ENCODE data around the gene SLC18B1. TPM values are rescaled to one million over a fixed set of nuclear protein-coding genes. Genes with fewer than 3 reads are reported as not detected.

The SLC18B1 gene
- polyA plus RNA-seq, 3 donors, result 10.3 to 36.6 (median 24.8) TPM

GRCh38 chr6:132792510-132792909 is 5.9 kb downstream of the SLC18B1 start:
- Histone ChIP-seq H3K4me3 (replicated peaks in 1 of 3; ENCODE audit: low read depth in 2 of 3, low read length in 3 of 3) (no peak overlapping the region), H3K27me3 (ENCODE audit: control insufficient read depth in 2 of 2, insufficient read depth in 2 of 2, low read length in 2 of 2) (no peaks in the 10 kb centered on the region), H3K4me2 (replicated peaks; ENCODE audit: extremely low read depth, low read length, poor library complexity, severe bottlenecking) (no peak overlapping the region), H4K20me1 (ENCODE audit: insufficient read depth, low read length) (no peaks in the 10 kb centered on the region), H3K9me3 (replicated peaks in 1 of 2; ENCODE audit: control insufficient read depth in 1 of 2, insufficient read depth in 1 of 2, low read length in 2 of 2) (no peaks in the 10 kb centered on the region), H3K9ac (ENCODE audit: insufficient read depth, low read length, poor library complexity, severe bottlenecking) (no peak overlapping the region), H3K36me3 (replicated peaks in 1 of 2; ENCODE audit: control insufficient read depth in 1 of 2, insufficient read depth in 2 of 2, low read length in 2 of 2) (no peaks in the 10 kb centered on the region), H3K27ac (ENCODE audit: low read depth in 1 of 2, low read length in 2 of 2) (no peak overlapping the region), H2AFZ (ENCODE audit: insufficient read depth, low read depth, low read length, poor library complexity, severe bottlenecking) (no peak overlapping the region), H3K4me1 (ENCODE audit: control insufficient read depth in 1 of 2, insufficient read depth in 2 of 2, low read length in 2 of 2) (peaks cover 8 to 18% of the 10 kb centered on the region in 2 donors), H3K79me2 (ENCODE audit: insufficient read depth, low read length) (no peaks in the 10 kb centered on the region)
- intact Hi-C loops (cut with micrococcal nuclease), result no loop called here
- peaks cover 11% of the 10 kb centered on the region for H3K4me1 Mint-ChIP-seq
- DNase-seq, result no peak
- TF ChIP-seq, protein P1, sequence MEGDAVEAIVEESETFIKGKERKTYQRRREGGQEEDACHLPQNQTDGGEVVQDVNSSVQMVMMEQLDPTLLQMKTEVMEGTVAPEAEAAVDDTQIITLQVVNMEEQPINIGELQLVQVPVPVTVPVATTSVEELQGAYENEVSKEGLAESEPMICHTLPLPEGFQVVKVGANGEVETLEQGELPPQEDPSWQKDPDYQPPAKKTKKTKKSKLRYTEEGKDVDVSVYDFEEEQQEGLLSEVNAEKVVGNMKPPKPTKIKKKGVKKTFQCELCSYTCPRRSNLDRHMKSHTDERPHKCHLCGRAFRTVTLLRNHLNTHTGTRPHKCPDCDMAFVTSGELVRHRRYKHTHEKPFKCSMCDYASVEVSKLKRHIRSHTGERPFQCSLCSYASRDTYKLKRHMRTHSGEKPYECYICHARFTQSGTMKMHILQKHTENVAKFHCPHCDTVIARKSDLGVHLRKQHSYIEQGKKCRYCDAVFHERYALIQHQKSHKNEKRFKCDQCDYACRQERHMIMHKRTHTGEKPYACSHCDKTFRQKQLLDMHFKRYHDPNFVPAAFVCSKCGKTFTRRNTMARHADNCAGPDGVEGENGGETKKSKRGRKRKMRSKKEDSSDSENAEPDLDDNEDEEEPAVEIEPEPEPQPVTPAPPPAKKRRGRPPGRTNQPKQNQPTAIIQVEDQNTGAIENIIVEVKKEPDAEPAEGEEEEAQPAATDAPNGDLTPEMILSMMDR (IDR thresholded peaks at IDR 0.05), result no peak
- peaks cover 9 to 18% of the 10 kb centered on the region in 2 donors for H3K36me3 Mint-ChIP-seq
- H3K4me3 Mint-ChIP-seq, result no peak overlapping the region
- H3K9me3 Mint-ChIP-seq, result peaks cover 0 to 2% (median 0%) of the 10 kb centered on the region in 7 donors
- 96% methylated on average over 3 of the region's 5 CpGs for WGBS (ENCODE audit: insufficient coverage)
- no peak overlapping the region for H3K27ac Mint-ChIP-seq
- H3K27me3 Mint-ChIP-seq (ENCODE audit: low read depth in 3 of 3), result peaks cover 0 to 5% (median 3%) of the 10 kb centered on the region in 3 donors

DNA sequence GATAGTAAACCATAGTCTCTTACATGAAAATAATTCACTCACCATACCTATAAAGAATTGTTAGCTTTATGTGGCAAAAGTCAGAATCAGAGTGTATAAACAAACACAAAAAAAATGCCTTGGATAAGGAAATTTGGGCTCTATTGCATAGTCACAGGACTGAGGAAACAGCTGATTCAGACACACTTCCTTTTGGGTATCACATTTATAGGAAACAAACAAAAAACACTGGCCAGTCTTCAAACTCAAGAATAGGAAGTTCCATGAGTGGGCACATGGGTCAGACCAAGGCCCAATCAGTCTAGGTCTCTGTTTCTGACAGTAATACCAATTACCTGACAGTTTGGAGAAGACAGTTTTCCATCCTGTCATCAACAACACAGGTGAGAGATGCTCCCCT is 8.0 kb downstream of the SLC18B1 start:
- H3K27ac Mint-ChIP-seq, result peak overlapping the region in 1 of 7 donors; percentile 49
- peaks cover 0 to 2% (median 0%) of the 10 kb centered on the region in 7 donors for H3K9me3 Mint-ChIP-seq
- Histone ChIP-seq H2AFZ (ENCODE audit: insufficient read depth, low read depth, low read length, poor library complexity, severe bottlenecking) (no peak overlapping the region), H3K4me1 (ENCODE audit: control insufficient read depth in 1 of 2, insufficient read depth in 2 of 2, low read length in 2 of 2) (peaks cover 6 to 12% of the 10 kb centered on the region in 2 donors), H3K9ac (ENCODE audit: insufficient read depth, low read length, poor library complexity, severe bottlenecking) (no peak overlapping the region), H3K4me3 (replicated peaks in 1 of 3; ENCODE audit: low read depth in 2 of 3, low read length in 3 of 3) (no peak overlapping the region), H3K4me2 (replicated peaks; ENCODE audit: extremely low read depth, low read length, poor library complexity, severe bottlenecking) (peak overlapping the region; percentile 23), H4K20me1 (ENCODE audit: insufficient read depth, low read length) (no peaks in the 10 kb centered on the region), H3K9me3 (replicated peaks in 1 of 2; ENCODE audit: control insufficient read depth in 1 of 2, insufficient read depth in 1 of 2, low read length in 2 of 2) (no peaks in the 10 kb centered on the region), H3K27ac (ENCODE audit: low read depth in 1 of 2, low read length in 2 of 2) (no peak overlapping the region), H3K79me2 (ENCODE audit: insufficient read depth, low read length) (no peaks in the 10 kb centered on the region), H3K27me3 (ENCODE audit: control insufficient read depth in 2 of 2, insufficient read depth in 2 of 2, low read length in 2 of 2) (no peaks in the 10 kb centered on the region), H3K36me3 (replicated peaks in 1 of 2; ENCODE audit: control insufficient read depth in 1 of 2, insufficient read depth in 2 of 2, low read length in 2 of 2) (no peaks in the 10 kb centered on the region)
- H3K4me3 Mint-ChIP-seq, result peak overlapping the region in 1 of 2 donors; percentile 33
- TF ChIP-seq, protein P1 (IDR thresholded peaks at IDR 0.05), result no peak
- intact Hi-C loops (cut with micrococcal nuclease), result no loop called here
- peaks cover 0 to 2% (median 0%) of the 10 kb centered on the region in 3 donors for H3K27me3 Mint-ChIP-seq (ENCODE audit: low read depth in 3 of 3)
- peaks cover 9 to 15% of the 10 kb centered on the region in 2 donors for H3K36me3 Mint-ChIP-seq
- peaks cover 10% of the 10 kb centered on the region for H3K4me1 Mint-ChIP-seq
- DNase-seq, result peak in 1 of 3 donors; percentile 38

Measured in CD14-positive monocyte (primary cell).